ENCODE results near the gene FGFR4.

DNA sequence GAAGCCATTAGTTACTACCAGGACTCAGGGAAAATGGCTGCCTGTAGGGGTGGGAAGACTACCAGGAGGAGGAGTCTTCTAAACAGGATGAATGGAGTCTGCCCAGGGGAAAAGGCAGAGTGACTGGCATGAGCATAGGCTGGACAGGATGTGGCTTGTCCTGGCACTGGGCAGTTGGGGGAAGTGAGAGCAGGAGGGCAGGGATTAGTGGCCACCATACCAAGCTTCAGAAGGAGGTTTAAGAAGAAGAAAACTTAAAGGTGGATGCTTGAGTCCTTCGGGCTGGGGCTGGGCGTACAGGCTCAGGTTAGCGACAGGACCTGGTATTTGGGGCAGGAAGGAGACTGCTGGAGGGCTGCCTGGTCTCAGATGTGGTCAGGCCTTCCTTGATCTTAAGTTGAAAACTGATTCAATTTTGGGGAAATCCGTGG, 41.9 kb downstream of the FGFR4 start:
- no peak for TF ChIP-seq CTCF (IDR thresholded peaks at IDR 0.05)
- no peak for TF ChIP-seq POLR2A (IDR thresholded peaks at IDR 0.05)
- TF ChIP-seq POLR2AphosphoS5 (IDR thresholded peaks at IDR 0.05), result no peak
- TF ChIP-seq EP300 (IDR thresholded peaks at IDR 0.05), result no peak

All from upper lobe of left lung (tissue), 4 donors.